ENCODE measurements around the gene ATP9A.

DNA sequence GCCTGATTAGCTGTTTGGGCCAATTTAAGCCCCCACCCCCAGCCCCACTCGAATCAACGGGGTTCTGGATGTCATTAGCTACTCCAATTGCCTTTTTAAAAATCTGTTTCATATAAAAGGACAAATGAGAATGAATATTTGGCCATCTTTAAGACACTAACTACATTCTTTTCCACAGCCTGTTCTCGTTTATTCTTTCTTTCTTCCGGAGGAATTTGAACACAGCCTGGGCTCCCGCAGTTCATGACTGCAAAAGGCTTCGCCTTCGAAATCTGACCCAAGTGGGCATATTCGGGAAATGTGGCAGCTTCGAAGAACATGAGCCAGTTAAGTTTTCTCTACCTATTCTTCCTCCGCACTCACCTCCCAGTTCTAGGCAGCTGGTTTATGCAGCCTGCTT lies 176.3 kb downstream of the ATP9A start:
- TF ChIP-seq, protein P1, sequence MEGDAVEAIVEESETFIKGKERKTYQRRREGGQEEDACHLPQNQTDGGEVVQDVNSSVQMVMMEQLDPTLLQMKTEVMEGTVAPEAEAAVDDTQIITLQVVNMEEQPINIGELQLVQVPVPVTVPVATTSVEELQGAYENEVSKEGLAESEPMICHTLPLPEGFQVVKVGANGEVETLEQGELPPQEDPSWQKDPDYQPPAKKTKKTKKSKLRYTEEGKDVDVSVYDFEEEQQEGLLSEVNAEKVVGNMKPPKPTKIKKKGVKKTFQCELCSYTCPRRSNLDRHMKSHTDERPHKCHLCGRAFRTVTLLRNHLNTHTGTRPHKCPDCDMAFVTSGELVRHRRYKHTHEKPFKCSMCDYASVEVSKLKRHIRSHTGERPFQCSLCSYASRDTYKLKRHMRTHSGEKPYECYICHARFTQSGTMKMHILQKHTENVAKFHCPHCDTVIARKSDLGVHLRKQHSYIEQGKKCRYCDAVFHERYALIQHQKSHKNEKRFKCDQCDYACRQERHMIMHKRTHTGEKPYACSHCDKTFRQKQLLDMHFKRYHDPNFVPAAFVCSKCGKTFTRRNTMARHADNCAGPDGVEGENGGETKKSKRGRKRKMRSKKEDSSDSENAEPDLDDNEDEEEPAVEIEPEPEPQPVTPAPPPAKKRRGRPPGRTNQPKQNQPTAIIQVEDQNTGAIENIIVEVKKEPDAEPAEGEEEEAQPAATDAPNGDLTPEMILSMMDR (IDR thresholded peaks at IDR 0.05; ENCODE audit: extremely low read depth in 1 of 2, insufficient read depth in 1 of 2, low read depth in 1 of 2, low read length in 2 of 2) = no peak
- TF ChIP-seq POLR2A (IDR thresholded peaks at IDR 0.05; ENCODE audit: low read depth, low read length) (no peak), EZH2 (IDR thresholded peaks at IDR 0.05; ENCODE audit: borderline replicate concordance, low read depth, low read length, severe bottlenecking) (no peak), MYC (IDR thresholded peaks at IDR 0.05; ENCODE audit: low read depth, low read length) (no peak)
